GM18526 (cell line): ENCODE measurements around the gene ZCCHC9.

ENCODE experiments used
- POLR2A ChIP-seq: IDR thresholded peaks from 3 replicates; pipeline ENCODE4 v1.6.1; 2011; ENCODE audit not compliant: insufficient read length; ENCODE audit errors: extremely low read depth

Gene ZCCHC9

GRCh38 chr5:81344736-81345135, 43.3 kb downstream of the ZCCHC9 start:
- no peak for TF ChIP-seq POLR2A

GRCh38 chr5:81345411-81346003, 44.1 kb downstream of the ZCCHC9 start:
- no peak for TF ChIP-seq POLR2A

DNA sequence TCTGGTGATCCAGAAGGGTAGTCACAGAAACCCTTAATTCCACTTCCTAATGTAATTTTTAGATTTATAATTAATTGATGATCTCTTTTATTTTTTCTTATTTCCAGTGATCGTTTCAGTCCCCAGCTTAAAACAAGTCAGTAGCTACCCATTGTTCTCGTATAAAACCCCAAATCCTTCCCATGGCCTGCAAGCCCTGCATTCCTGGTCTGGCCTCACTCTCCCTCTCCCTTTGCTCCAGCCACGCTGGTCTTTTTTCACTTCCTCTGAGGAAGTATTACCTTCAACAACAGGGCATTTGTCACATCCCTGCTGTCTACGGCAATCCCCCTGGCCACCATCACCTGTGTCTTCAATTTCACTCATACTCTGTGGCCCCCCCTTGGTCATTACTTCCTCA, 47.8 kb downstream of the ZCCHC9 start:
- no peak for TF ChIP-seq POLR2A

DNA sequence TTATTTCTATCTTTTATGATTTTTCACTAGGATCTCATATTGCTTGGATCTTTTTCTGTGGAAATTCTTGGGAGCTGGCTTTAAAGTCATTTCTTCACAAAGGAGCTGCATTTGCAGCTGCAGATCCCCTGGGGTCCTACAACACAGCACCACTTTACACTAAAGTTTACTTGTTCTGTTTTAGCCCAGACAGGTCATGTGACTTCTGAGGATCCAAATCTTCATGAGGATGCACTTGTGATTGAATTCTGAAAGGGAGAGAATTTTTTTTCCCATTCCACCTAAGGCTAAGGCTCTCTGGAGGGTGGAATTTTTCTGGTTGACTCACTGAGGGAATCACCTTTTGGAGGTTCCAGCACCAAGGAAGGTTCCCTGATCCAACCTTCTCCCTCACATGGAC, 49.1 kb downstream of the ZCCHC9 start:
- TF ChIP-seq POLR2A, result no peak

DNA sequence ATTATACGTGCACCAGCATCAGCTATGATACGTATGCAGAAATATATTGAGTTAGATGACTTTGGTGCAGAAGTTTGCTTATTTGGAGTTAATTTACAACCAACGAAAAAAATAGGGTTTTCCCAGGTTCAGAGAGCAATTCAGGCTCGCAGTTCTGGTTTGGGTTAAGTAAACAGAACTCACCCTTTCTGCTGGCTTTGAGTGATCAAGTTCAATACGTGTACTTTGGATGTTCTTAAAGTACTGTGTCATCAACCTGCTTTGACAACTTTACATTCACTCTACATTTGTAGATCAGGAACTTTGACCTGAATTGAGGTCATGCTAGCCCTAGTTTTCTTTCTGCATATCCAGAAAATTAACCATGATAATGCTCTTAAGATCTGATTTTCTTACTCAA, 51.8 kb downstream of the ZCCHC9 start:
- no peak for TF ChIP-seq POLR2A

GRCh38 chr5:81354093-81354492, 52.7 kb downstream of the ZCCHC9 start:
- TF ChIP-seq POLR2A, result no peak

- no peak for TF ChIP-seq POLR2A
Measured at GRCh38 chr5:81355291-81356251, 54.2 kb downstream of the ZCCHC9 start.

GRCh38 chr5:81359108-81359507, 57.7 kb downstream of the ZCCHC9 start:
- no peak for TF ChIP-seq POLR2A

DNA sequence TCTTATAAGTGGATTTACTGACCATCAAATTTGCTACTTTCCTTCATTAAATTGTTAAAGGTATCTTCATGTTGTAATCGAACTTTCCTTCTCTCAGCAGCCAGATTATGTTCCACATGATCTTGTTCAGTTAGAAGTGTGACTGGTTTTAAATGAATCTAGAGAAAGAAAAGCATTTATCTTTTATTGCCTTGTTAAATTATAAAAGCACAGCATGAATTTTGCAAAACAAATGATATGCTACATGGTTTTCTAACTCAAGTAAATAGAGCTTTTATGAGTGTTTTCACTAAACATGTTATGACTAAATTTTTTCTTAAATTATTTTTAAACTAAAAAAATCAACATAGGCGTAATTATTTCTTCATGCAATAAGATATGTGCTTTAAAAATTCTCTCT, 58.5 kb downstream of the ZCCHC9 start:
- TF ChIP-seq POLR2A, result no peak

- no peak for TF ChIP-seq POLR2A
Measured at GRCh38 chr5:81360640-81361039, 59.3 kb downstream of the ZCCHC9 start.

- no peak for TF ChIP-seq POLR2A
Measured at GRCh38 chr5:81361600-81361999, 60.2 kb downstream of the ZCCHC9 start.
